Colonic mucosa (tissue), 4 donors: ENCODE results near the gene CDH12. TPM values are rescaled to one million over a fixed set of nuclear protein-coding genes. Genes with fewer than 3 reads are reported as not detected.

Experiments
- DNase-seq: peaks from one replicate; pipeline ENCODE4 v3.0.0-alpha.2; 2020
- H3K27ac ChIP-seq: fragments of 200-600 bp; one replicate; pipeline ENCODE4 v1.8.0; 2021
- H3K27me3 ChIP-seq: fragments of 200-600 bp; one replicate; pipeline ENCODE4 v1.8.0; 2021
- H3K36me3 ChIP-seq: fragments of 200-600 bp; one replicate; pipeline ENCODE4 v1.8.0; 2021
- H3K4me1 ChIP-seq: fragments of 200-600 bp; one replicate; pipeline ENCODE4 v1.8.0; 2021; ENCODE audit warnings: mild to moderate bottlenecking
- H3K4me3 ChIP-seq: fragments of 200-600 bp; one replicate; pipeline ENCODE4 v1.8.0; 2021
- H3K9ac ChIP-seq, 2 donors: one replicate each; pipeline ENCODE4 v1.7.0; 2013; ENCODE audit warnings: control low read depth in 2 of 2, low read depth in 2 of 2, low read length in 2 of 2
- H3K9me3 ChIP-seq: fragments of 200-600 bp; one replicate; pipeline ENCODE4 v1.8.0; 2021
- intact Hi-C: fragments of 100-400 bp; cut with DNase I; formaldehyde crosslinking; loops from one replicate; pipeline ENCODE4 v1.14.1; 2022
- total RNA-seq, 2 donors: library from RNA; stranded (reverse); fragmentation: NEBNext Ultra II Directional in 1 of 2; extraction: Animal tissue kit (Norgen Biotek cat#: 25700) in 1 of 2; gene quantifications; one replicate each; pipeline ENCODE4 v1.2.1, GENCODE V29; 2021
- TF ChIP-seq, protein P1 (sequence below): fragments of 200-600 bp; IDR thresholded peaks from one replicate; pipeline ENCODE4 v1.8.0; 2022; ENCODE audit warnings: antibody characterized with exemption, mild to moderate bottlenecking
- donor health status: healthy.
- donor health status: DM: no; HTN: no; CAD: no.
- donor health status: DM: no; HTN: no; CAD: no.

Gene CDH12
- total RNA-seq, 2 donors from 2014 or later = not detected

DNA sequence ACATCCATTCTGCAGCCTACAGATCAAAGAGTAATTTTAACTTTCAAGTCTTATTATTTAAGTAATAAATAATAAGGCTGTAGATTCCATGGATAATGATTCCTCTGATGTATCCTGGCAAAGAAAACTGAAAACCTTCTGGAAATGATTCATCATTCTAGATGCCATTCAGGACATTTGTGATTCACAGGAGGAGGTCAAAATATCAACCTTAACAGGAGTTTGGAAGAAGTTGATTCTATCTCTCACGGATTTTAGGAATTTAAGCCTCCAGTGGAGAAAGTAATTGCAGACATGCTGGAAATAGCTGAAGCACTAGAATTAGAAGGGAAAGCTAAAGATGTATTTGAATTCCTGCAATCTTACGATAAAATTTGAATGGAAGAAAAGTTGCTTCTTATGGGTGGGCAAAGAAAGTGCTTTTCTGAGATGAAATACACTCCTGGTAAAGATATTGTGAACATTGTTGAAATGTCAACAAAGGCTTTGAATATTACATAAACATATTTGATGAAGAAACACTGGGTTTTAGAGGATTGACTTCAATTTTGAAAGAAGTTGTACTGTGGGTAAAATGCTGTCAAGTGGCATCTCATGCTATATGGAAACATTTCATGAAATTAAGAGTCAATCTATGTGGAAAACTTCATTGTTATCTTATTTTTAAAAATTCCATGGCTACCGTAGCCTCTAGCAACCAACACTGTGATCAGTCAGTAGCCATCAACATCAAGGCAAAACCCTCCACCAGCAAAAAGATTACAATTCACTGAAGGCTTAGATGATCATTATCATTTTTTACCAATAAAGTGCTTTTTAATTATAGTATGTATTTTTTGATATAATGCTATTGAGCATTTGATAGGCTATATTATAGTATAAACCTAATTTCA is 1141.0 kb downstream of the CDH12 start:
- Histone ChIP-seq H3K27me3 (no peaks in the 10 kb centered on the region), H3K4me3 (no peak overlapping the region), H3K36me3 (no peaks in the 10 kb centered on the region), H3K9ac (no peak overlapping the region), H3K27ac (no peak overlapping the region), H3K9me3 (no peaks in the 10 kb centered on the region), H3K4me1 (no peaks in the 10 kb centered on the region)
- TF ChIP-seq, protein P1, sequence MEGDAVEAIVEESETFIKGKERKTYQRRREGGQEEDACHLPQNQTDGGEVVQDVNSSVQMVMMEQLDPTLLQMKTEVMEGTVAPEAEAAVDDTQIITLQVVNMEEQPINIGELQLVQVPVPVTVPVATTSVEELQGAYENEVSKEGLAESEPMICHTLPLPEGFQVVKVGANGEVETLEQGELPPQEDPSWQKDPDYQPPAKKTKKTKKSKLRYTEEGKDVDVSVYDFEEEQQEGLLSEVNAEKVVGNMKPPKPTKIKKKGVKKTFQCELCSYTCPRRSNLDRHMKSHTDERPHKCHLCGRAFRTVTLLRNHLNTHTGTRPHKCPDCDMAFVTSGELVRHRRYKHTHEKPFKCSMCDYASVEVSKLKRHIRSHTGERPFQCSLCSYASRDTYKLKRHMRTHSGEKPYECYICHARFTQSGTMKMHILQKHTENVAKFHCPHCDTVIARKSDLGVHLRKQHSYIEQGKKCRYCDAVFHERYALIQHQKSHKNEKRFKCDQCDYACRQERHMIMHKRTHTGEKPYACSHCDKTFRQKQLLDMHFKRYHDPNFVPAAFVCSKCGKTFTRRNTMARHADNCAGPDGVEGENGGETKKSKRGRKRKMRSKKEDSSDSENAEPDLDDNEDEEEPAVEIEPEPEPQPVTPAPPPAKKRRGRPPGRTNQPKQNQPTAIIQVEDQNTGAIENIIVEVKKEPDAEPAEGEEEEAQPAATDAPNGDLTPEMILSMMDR = no peak
- DNase-seq = no peak
- intact Hi-C loops = no loop called here

DNA sequence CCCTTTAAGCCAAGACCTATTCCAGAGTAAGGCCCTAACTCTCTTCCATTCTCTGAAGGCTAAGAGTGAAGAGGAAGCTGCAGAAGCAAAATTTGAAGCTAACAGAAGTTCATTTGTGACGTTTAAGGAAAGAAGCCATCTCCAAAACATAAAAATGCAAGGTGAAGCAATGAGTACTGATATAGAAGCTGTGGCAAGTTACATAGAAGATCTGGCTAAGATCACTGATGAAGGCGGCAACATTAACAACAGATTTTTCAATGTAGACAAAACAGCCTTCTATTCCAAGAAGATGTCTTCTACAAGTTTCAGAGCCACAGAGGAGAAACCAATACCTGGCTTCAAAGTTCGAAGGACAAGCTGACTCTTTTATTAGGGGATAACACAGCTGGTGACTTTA is 1143.4 kb downstream of the CDH12 start:
- DNase-seq = no peak
- H3K27ac ChIP-seq = no peak overlapping the region

DNA sequence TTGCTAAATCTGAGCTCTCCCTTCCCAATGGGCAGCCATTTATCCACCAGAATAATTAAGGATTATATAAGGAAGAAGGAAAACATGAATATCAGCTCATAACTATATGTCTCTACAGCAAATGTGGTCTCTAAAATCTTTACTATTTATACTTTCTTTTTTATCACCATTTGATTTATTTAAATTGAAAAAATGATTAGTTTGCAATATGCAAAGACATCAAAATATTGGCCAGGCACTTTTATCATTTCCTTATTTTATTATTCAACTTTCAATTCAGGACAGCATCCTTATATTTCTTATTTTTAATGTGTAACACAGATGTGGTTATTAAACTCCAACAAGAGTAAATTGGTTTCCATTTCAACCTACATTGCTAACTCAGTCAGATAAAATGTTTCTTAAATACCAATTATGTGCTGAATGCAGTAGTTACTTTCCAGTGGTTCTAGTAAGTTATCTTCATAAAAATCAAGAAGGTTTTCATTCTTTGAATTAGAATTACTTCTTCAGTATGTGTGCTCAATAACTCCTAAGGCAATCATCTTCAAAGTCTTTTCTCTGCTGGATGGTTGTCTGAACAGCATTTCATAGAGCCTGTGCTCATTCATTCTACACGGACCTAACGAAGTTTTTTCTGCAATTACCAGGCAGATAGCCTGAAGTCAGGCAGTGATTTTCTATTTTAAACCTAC is 1148.0 kb downstream of the CDH12 start:
- intact Hi-C loops = no loop called here
- H3K9ac ChIP-seq = no peak overlapping the region
- no peaks in the 10 kb centered on the region for H3K27me3 ChIP-seq

More for the DNA sequence above, 1143.4 kb downstream of the CDH12 start:
- H3K4me3 ChIP-seq = no peak overlapping the region
- intact Hi-C loops = no loop called here
- no peaks in the 10 kb centered on the region for H3K27me3 ChIP-seq
- no peaks in the 10 kb centered on the region for H3K9me3 ChIP-seq
- H3K4me1 ChIP-seq = no peaks in the 10 kb centered on the region
- H3K36me3 ChIP-seq = no peaks in the 10 kb centered on the region
- no peak overlapping the region for H3K9ac ChIP-seq
- TF ChIP-seq, protein P1 = no peak

DNA sequence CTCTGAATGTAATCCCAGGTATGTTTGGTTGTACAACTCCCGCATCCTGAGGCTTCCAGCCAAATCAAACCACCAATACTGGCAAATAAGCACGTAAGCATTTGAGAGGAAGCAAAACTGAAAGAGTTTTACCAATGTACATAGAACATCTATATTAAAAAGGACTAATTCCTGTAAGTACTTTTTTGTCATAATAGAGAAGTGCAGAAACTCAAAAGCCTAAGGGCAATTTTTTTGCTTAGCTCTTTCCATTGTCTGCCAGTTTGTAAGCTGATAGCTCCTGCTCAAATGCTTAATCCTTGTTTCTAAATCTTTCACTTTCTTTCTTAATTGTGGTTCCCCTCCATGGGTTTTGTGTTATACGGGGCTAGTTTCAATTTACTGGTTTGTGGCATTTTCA is 1151.8 kb downstream of the CDH12 start:
- TF ChIP-seq, protein P1 = no peak
- Histone ChIP-seq H3K9me3 (no peaks in the 10 kb centered on the region), H3K27ac (no peak overlapping the region), H3K27me3 (no peaks in the 10 kb centered on the region), H3K9ac (no peak overlapping the region), H3K36me3 (no peaks in the 10 kb centered on the region), H3K4me3 (no peak overlapping the region), H3K4me1 (no peaks in the 10 kb centered on the region)
- DNase-seq = no peak
- intact Hi-C loops = no loop called here

More for the DNA sequence above, 1148.0 kb downstream of the CDH12 start:
- H3K27ac ChIP-seq = no peak overlapping the region
- H3K36me3 ChIP-seq = no peaks in the 10 kb centered on the region
- H3K4me1 ChIP-seq = no peaks in the 10 kb centered on the region
- DNase-seq = no peak
- no peak overlapping the region for H3K4me3 ChIP-seq
- no peaks in the 10 kb centered on the region for H3K9me3 ChIP-seq
- TF ChIP-seq, protein P1 = no peak
